ENCODE data around the gene DOCK2. TPM values are rescaled to one million over a fixed set of nuclear protein-coding genes. Genes with fewer than 3 reads are reported as not detected.

DOCK2 gene
- total and polyA plus RNA-seq, 4 donors = 1.6 to 53.7 (median 21.6) TPM

GRCh38 chr5:169648725-169649310 lies 11.7 kb downstream of the DOCK2 start:
- Histone ChIP-seq H3K4me1 (ENCODE audit: control insufficient read depth in 1 of 2, insufficient read depth in 2 of 2, low read length in 2 of 2) (no peaks in the 10 kb centered on the region), H3K9me3 (ENCODE audit: control insufficient read depth, low read length) (no peaks in the 10 kb centered on the region), H3K27ac (ENCODE audit: low read depth in 1 of 2, low read length in 2 of 2) (no peak overlapping the region), H3K27me3 (ENCODE audit: control insufficient read depth in 1 of 2, insufficient read depth in 2 of 2, low read length in 1 of 2) (no peaks in the 10 kb centered on the region), H3K36me3 (ENCODE audit: control insufficient read depth in 1 of 2, insufficient read depth in 2 of 2, low read length in 1 of 2) (no peaks in the 10 kb centered on the region), H3K4me3 (ENCODE audit: low read length in 2 of 2) (no peak overlapping the region)
- 51 to 54% methylated on average over 13 of the region's 13 CpGs for WGBS, 2 donors
- intact Hi-C loops (cut with DNase I) = no loop called here
- ATAC-seq (ENCODE audit: low FRiP score) (no peak), DNase-seq (peak in 1 of 2 donors; percentile 48)

GRCh38 chr5:169649486-169649885 lies 12.4 kb downstream of the DOCK2 start:
- Histone ChIP-seq H3K9me3 (ENCODE audit: control insufficient read depth, low read length) (no peaks in the 10 kb centered on the region), H3K4me1 (ENCODE audit: control insufficient read depth in 1 of 2, insufficient read depth in 2 of 2, low read length in 2 of 2) (no peaks in the 10 kb centered on the region), H3K27ac (ENCODE audit: low read depth in 1 of 2, low read length in 2 of 2) (no peak overlapping the region), H3K36me3 (ENCODE audit: control insufficient read depth in 1 of 2, insufficient read depth in 2 of 2, low read length in 1 of 2) (no peaks in the 10 kb centered on the region), H3K4me3 (ENCODE audit: low read length in 2 of 2) (no peak overlapping the region), H3K27me3 (ENCODE audit: control insufficient read depth in 1 of 2, insufficient read depth in 2 of 2, low read length in 1 of 2) (no peaks in the 10 kb centered on the region)
- 76 to 80% methylated on average over 7 of the region's 7 CpGs for WGBS, 2 donors
- ATAC-seq (ENCODE audit: low FRiP score) (no peak), DNase-seq (no peak)
- intact Hi-C loops (cut with DNase I) = no loop called here

GRCh38 chr5:169650701-169651331 lies 13.7 kb downstream of the DOCK2 start:
- Histone ChIP-seq H3K27ac (ENCODE audit: low read depth in 1 of 2, low read length in 2 of 2) (no peak overlapping the region), H3K36me3 (ENCODE audit: control insufficient read depth in 1 of 2, insufficient read depth in 2 of 2, low read length in 1 of 2) (no peaks in the 10 kb centered on the region), H3K9me3 (ENCODE audit: control insufficient read depth, low read length) (no peaks in the 10 kb centered on the region), H3K4me3 (ENCODE audit: low read length in 2 of 2) (no peak overlapping the region), H3K4me1 (ENCODE audit: control insufficient read depth in 1 of 2, insufficient read depth in 2 of 2, low read length in 2 of 2) (no peaks in the 10 kb centered on the region), H3K27me3 (ENCODE audit: control insufficient read depth in 1 of 2, insufficient read depth in 2 of 2, low read length in 1 of 2) (no peaks in the 10 kb centered on the region)
- DNase-seq (no peak), ATAC-seq (ENCODE audit: low FRiP score) (no peak)
- intact Hi-C loops (cut with DNase I) = no loop called here
- 71% methylated on average over 5 of the region's 5 CpGs for WGBS, 2 donors

DNA sequence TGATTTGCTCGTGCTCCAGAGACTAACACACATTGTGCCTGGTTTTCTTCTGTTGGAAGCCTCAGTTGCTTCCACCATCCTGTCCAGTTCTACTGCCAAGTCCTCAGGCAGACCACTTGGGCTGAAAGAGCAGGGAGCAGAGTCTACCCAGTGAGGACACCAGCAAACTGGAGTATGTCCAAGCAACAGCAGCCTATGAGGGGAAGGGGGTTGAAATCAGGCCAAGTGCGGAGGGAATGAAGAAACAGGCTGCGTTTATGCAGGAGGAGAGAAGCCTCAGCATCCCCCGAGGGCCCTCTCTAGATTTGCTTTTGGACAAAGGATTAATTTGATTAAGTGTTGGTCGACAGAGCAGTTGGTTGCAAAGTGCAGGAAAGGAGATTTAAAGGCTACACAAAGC lies 14.5 kb downstream of the DOCK2 start:
- H3K27me3 ChIP-seq (ENCODE audit: control insufficient read depth in 1 of 2, insufficient read depth in 2 of 2, low read length in 1 of 2) = no peaks in the 10 kb centered on the region
- ATAC-seq (ENCODE audit: low FRiP score) (no peak), DNase-seq (no peak)
- no peaks in the 10 kb centered on the region for H3K36me3 ChIP-seq (ENCODE audit: control insufficient read depth in 1 of 2, insufficient read depth in 2 of 2, low read length in 1 of 2)
- 56 to 62% methylated on average over 5 of the region's 5 CpGs for WGBS, 2 donors
- no peaks in the 10 kb centered on the region for H3K9me3 ChIP-seq (ENCODE audit: control insufficient read depth, low read length)
- no peaks in the 10 kb centered on the region for H3K4me1 ChIP-seq (ENCODE audit: control insufficient read depth in 1 of 2, insufficient read depth in 2 of 2, low read length in 2 of 2)
- no peak overlapping the region for H3K4me3 ChIP-seq (ENCODE audit: low read length in 2 of 2)
- intact Hi-C loops (cut with DNase I) = no loop called here
- H3K27ac ChIP-seq (ENCODE audit: low read depth in 1 of 2, low read length in 2 of 2) = no peak overlapping the region

GRCh38 chr5:169652057-169652456 lies 15.0 kb downstream of the DOCK2 start:
- H3K9me3 ChIP-seq (ENCODE audit: control insufficient read depth, low read length) = no peaks in the 10 kb centered on the region
- WGBS, 2 donors = 0 to 2% methylated on average over 1 of the region's 1 CpG
- H3K4me1 ChIP-seq (ENCODE audit: control insufficient read depth in 1 of 2, insufficient read depth in 2 of 2, low read length in 2 of 2) = no peaks in the 10 kb centered on the region
- peak; percentile 27 for ATAC-seq (ENCODE audit: low FRiP score)
- H3K27ac ChIP-seq (ENCODE audit: low read depth in 1 of 2, low read length in 2 of 2) = no peak overlapping the region
- intact Hi-C loops (cut with DNase I) = no loop called here
- H3K4me3 ChIP-seq (ENCODE audit: low read length in 2 of 2) = no peak overlapping the region
- no peaks in the 10 kb centered on the region for H3K27me3 ChIP-seq (ENCODE audit: control insufficient read depth in 1 of 2, insufficient read depth in 2 of 2, low read length in 1 of 2)
- DNase-seq = no peak
- no peaks in the 10 kb centered on the region for H3K36me3 ChIP-seq (ENCODE audit: control insufficient read depth in 1 of 2, insufficient read depth in 2 of 2, low read length in 1 of 2)

- WGBS, 2 donors = 91 to 94% methylated on average over 5 of the region's 5 CpGs
- no peak for ATAC-seq (ENCODE audit: low FRiP score)
Observed at GRCh38 chr5:169653091-169653490, 16.0 kb downstream of the DOCK2 start.

GRCh38 chr5:169655353-169655752 lies 18.3 kb downstream of the DOCK2 start:
- Histone ChIP-seq H3K36me3 (ENCODE audit: control insufficient read depth in 1 of 2, insufficient read depth in 2 of 2, low read length in 1 of 2) (no peaks in the 10 kb centered on the region), H3K27ac (ENCODE audit: low read depth in 1 of 2, low read length in 2 of 2) (no peak overlapping the region), H3K9me3 (ENCODE audit: control insufficient read depth, low read length) (no peaks in the 10 kb centered on the region), H3K27me3 (ENCODE audit: control insufficient read depth in 1 of 2, insufficient read depth in 2 of 2, low read length in 1 of 2) (no peaks in the 10 kb centered on the region), H3K4me3 (ENCODE audit: low read length in 2 of 2) (no peak overlapping the region), H3K4me1 (ENCODE audit: control insufficient read depth in 1 of 2, insufficient read depth in 2 of 2, low read length in 2 of 2) (peaks cover 0 to 1% of the 10 kb centered on the region in 2 donors)
- ATAC-seq (ENCODE audit: low FRiP score) (no peak), DNase-seq (no peak)
- intact Hi-C loops (cut with DNase I) = no loop called here
- 88 to 92% methylated on average over 2 of the region's 2 CpGs for WGBS, 2 donors

More at GRCh38 chr5:169653091-169653490, 16.0 kb downstream of the DOCK2 start:
- no peaks in the 10 kb centered on the region for H3K36me3 ChIP-seq (ENCODE audit: control insufficient read depth in 1 of 2, insufficient read depth in 2 of 2, low read length in 1 of 2)
- no peaks in the 10 kb centered on the region for H3K9me3 ChIP-seq (ENCODE audit: control insufficient read depth, low read length)
- no peaks in the 10 kb centered on the region for H3K27me3 ChIP-seq (ENCODE audit: control insufficient read depth in 1 of 2, insufficient read depth in 2 of 2, low read length in 1 of 2)
- H3K27ac ChIP-seq (ENCODE audit: low read depth in 1 of 2, low read length in 2 of 2) = no peak overlapping the region
- intact Hi-C loops (cut with DNase I) = no loop called here
- no peak for DNase-seq
- H3K4me1 ChIP-seq (ENCODE audit: control insufficient read depth in 1 of 2, insufficient read depth in 2 of 2, low read length in 2 of 2) = no peaks in the 10 kb centered on the region
- no peak overlapping the region for H3K4me3 ChIP-seq (ENCODE audit: low read length in 2 of 2)

- Histone ChIP-seq H3K9me3 (ENCODE audit: control insufficient read depth, low read length) (no peaks in the 10 kb centered on the region), H3K4me3 (ENCODE audit: low read length in 2 of 2) (no peak overlapping the region), H3K36me3 (ENCODE audit: control insufficient read depth in 1 of 2, insufficient read depth in 2 of 2, low read length in 1 of 2) (no peaks in the 10 kb centered on the region), H3K4me1 (ENCODE audit: control insufficient read depth in 1 of 2, insufficient read depth in 2 of 2, low read length in 2 of 2) (peaks cover 0 to 1% of the 10 kb centered on the region in 2 donors), H3K27me3 (ENCODE audit: control insufficient read depth in 1 of 2, insufficient read depth in 2 of 2, low read length in 1 of 2) (no peaks in the 10 kb centered on the region), H3K27ac (ENCODE audit: low read depth in 1 of 2, low read length in 2 of 2) (no peak overlapping the region)
- ATAC-seq (ENCODE audit: low FRiP score) (no peak), DNase-seq (no peak)
- intact Hi-C loops (cut with DNase I) = no loop called here
- 88% methylated on average over 15 of the region's 15 CpGs for WGBS, 2 donors
Observed at GRCh38 chr5:169656125-169656901, 19.2 kb downstream of the DOCK2 start.

DNA sequence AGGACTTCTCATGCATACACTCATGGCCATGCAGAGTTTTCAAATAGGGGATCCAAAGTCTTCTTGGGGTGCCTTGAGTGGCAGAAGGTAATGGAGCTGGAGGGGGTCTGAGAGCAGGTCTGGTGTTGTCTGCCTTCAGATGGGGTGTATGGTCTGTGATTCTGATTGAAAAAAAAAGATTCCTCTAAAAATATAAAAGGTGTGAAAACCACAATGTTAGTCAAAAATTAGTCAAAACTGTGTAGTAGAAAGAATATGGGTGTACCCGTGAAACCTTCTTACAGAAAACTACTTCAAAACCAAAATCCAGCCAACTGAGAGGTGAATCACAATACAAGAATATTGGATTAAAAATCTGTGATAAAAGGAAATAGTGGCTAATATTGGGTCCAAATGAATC lies 20.1 kb downstream of the DOCK2 start:
- ATAC-seq (ENCODE audit: low FRiP score) (no peak), DNase-seq (no peak)
- Histone ChIP-seq H3K4me3 (ENCODE audit: low read length in 2 of 2) (no peak overlapping the region), H3K4me1 (ENCODE audit: control insufficient read depth in 1 of 2, insufficient read depth in 2 of 2, low read length in 2 of 2) (peaks cover 0 to 1% of the 10 kb centered on the region in 2 donors), H3K9me3 (ENCODE audit: control insufficient read depth, low read length) (no peaks in the 10 kb centered on the region), H3K27me3 (ENCODE audit: control insufficient read depth in 1 of 2, insufficient read depth in 2 of 2, low read length in 1 of 2) (no peaks in the 10 kb centered on the region), H3K36me3 (ENCODE audit: control insufficient read depth in 1 of 2, insufficient read depth in 2 of 2, low read length in 1 of 2) (no peaks in the 10 kb centered on the region), H3K27ac (ENCODE audit: low read depth in 1 of 2, low read length in 2 of 2) (no peak overlapping the region)
- intact Hi-C loops (cut with DNase I) = no loop called here
- 87 to 90% methylated on average over 1 of the region's 1 CpG for WGBS, 2 donors
